ENCODE measurements around the gene CARD19.

DNA sequence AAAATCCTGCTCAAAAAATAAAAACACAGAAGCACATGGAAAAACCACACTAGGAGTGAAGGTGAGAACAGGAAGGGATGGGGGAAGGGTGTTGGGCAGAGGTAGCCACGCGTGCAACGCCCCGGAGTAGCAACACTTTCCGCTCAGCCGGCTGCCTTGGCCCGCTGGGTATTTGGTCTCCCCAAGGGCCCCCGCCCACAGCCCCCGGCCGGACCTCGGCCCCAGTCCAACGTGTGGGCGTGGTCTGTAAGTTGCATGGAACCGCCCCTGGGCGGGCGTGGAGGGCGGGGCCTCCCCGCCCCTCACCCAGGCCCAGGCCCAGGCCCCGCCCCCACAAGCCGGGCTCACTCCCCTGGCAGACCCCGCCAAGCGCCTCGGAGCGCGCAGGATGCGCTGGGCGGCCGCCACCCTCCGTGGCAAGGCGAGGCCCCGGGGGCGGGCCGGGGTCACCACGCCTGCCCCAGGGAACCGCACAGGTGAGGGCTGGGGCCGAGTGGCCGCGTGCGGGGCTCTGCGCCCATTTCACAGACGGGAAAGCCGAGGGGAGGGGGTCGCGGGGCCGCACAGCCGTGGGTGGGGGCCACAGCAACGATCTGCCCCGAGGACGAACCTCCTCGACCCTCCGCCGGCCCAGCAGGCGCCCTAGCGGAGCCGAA lies 37.5 kb upstream of the CARD19 start, which contains the start of gene SUSD3:
- peak; percentile 42; the same call in 1 of the 2 replicates for TF ChIP-seq POLR2A (IDR thresholded peaks at IDR 0.05; ENCODE audit: low read depth, low read length)
- TF ChIP-seq TAF1 (IDR thresholded peaks at IDR 0.05; ENCODE audit: borderline replicate concordance, low read depth, low read length), result no peak
- no peak for TF ChIP-seq POLR2AphosphoS5 (IDR thresholded peaks at IDR 0.05; ENCODE audit: low read depth, low read length)
